GM21447 (cell line): Measurements from ENCODE around the gene CD84.
A peak's percentile ranks its signal among the peaks of the same experiment; 100 is the strongest.
"Not testable (repeated sequence)": the region's sequence is repeated elsewhere in the genome, so short reads cannot be mapped to it uniquely, and the experiment has no call there.

ENCODE experiments used
- ATAC-seq: cut with Tn5 transposase; IDR thresholded peaks from one replicate; pipeline ENCODE4 v1.9.1; 2021; ENCODE audit not compliant: unreplicated experiment

CD84 gene

DNA sequence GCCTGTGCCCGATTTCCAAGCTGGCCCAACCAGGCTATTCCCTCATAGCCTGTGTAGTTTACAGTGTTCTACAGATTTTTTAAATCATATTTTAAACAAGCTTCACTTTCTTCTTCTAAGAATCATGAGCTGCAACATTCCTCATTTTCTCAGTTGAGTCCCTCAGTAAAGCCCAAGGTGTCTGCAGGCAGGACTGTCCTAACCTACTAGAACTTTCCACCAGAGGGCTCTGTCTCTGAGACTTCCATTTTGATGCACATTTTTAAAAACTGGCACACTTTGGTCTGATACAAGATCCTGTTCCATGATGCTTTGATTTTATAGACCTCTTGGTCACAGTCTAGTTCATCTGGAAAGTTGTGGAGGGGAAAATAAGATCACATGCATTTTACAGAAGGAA lies 34.6 kb downstream of the CD84 start:
- ATAC-seq = no peak

DNA sequence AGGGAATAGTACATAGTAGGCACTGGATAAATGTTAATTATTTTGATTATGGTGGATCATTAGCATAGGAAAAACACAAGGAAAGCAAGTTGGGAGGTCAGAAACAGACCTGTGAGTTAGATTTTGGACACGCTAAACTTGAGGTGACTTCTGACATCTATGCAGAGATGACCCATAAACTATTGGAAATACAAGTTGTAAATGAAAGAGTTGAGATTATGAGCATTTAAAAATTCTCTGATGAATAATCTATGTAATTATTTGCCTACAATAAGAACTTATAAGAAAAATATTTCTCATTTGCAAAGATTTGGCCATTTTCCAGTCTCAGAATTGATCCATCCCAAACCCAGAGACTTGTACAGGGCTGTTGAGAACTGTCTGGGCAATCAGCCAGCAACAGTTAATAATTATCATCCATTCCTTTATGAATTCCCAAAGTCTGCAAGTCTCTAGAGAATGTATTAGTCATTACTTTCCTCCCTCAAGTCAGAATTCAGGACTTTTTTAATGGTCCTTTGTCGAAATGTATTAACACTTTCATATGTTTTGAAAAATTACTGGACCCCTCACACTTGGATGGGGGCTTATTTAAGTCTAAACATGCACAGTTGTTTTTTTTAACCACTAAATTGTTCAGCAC lies 36.9 kb downstream of the CD84 start:
- no peak for ATAC-seq

DNA sequence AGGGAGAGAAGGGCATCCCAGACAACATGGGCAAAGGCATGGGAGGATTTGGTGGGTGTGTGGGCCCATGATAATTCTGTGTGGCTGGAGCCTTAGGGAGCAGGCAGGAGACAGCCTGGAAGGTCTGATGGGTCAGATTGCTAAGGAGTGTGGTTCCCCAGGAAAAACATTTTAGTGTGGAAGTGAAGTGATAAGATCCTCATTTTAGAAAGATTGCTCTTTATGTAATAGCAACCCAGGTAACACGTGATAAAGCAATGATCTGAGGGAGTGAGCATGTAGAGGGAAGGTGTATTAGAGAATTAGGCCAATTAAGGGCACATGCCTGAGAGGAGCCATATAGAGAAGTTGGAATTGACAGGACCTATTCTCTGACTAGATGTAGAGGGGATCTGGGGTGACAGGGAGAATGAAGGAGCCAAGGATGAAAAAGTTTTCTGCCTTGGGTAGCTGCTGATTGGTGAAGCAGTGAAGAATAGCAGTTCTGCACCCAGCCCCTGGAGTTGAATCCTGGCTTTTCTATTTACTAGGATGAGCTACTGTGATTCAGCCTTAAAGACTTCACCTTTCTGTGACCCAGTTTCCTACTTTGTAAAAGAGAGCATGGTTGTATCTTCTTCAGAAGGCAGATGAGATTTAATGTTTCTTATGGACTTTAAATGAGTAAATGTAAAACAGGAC lies 37.5 kb downstream of the CD84 start:
- ATAC-seq = no peak

DNA sequence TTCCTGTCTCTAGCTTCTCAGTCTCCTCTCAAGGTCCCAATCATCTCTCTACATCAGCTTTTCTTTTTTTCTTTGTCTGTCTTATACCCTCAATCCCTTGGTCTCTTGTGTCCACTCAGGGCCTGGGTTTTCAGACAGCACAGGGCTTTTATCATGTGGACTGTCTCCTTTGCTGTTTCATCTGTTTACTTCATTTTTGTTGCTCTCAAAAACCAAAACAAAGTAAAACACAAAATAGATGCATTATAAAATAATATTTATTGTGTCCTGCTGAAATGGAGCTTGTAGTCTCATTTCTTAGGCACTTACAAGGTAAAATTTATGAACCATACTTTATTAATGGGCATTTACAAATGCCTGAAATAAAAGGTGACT lies 38.5 kb downstream of the CD84 start:
- no peak for ATAC-seq

DNA sequence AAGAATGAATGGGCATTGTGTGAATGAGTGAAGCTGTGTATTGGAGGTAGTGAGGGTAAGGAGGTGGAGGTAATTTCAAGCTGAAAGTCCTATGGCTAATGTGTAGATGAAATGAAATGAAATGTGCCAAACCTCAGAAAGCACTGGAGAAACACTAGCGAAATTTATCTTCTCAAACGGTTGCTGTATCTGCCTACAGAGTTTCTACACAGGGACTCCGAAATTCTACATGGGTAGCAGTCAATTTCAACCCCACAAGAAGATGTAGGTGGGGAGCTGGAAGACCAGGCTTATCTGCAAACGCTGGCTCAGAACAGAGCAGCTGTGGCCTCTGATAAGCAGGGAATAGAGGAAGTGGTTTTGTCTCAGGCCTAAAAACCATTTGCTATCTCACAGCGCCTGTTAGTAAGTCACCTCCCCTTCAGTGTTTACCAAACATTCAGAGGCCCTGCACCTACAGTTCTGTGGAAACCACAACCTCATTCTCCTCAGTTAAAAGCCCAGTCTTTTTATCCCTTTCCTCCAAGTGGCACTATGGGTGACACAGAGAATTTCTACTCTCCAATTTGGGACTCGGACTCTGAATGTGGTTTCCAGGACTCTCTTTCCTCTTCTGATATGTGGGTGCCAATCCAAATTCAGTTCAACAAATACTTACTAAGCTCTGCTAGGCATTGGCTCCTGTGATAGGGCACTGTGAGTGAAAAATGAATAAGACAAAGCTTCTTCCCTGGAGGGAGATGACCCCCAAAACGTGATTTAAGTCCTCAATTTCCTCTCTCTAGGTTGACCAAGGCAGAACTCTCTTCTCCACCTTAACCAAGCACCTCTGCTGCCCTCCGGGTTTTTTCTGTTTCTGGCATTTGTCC lies 39.1 kb downstream of the CD84 start:
- peak; percentile 91 for ATAC-seq

DNA sequence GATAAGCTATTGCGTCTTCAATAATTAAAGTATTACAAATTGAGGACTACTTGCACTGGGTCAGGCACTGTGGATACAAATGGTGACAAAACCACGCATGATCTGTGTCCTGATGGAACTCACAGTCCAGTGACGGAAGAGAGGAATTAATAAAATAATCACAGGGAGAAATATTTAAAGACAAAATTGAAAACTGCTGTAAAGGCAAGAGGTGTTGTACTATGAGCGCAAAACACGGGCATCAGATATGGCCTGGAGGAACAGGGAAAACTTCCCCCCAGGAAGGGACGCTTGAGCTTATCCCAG lies 39.7 kb downstream of the CD84 start:
- ATAC-seq = no peak

DNA sequence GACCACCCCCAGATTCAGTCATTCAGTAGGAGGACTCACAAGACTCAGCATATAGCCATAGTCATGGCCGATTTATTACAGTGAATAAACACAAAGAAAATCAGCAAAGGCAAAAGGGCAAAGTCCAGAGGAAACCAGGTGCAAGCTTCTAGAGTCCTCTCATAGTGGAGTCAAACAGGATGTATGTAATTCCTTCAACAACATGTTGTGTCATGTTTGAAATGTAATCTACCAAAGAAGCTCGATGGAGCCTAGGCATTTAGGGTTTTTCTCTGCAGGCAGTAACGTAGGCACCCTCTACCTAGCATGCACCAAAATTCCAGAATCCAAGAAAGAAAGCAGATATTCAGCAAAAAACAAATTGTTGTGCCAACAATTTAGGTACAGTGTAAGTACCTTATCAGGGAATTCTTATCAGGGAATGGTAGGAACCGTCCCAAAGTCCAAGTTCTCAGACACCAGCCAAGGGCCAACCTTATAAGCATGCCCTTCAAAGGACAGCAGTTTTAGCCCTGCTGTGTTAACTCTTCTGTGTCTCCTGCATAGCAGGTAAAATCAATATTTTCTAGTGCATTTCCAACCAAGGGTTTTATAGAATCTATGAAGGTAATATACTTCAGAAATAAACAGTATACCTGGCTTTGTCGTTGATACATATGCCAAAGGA lies 40.2 kb downstream of the CD84 start:
- ATAC-seq = no peak

DNA sequence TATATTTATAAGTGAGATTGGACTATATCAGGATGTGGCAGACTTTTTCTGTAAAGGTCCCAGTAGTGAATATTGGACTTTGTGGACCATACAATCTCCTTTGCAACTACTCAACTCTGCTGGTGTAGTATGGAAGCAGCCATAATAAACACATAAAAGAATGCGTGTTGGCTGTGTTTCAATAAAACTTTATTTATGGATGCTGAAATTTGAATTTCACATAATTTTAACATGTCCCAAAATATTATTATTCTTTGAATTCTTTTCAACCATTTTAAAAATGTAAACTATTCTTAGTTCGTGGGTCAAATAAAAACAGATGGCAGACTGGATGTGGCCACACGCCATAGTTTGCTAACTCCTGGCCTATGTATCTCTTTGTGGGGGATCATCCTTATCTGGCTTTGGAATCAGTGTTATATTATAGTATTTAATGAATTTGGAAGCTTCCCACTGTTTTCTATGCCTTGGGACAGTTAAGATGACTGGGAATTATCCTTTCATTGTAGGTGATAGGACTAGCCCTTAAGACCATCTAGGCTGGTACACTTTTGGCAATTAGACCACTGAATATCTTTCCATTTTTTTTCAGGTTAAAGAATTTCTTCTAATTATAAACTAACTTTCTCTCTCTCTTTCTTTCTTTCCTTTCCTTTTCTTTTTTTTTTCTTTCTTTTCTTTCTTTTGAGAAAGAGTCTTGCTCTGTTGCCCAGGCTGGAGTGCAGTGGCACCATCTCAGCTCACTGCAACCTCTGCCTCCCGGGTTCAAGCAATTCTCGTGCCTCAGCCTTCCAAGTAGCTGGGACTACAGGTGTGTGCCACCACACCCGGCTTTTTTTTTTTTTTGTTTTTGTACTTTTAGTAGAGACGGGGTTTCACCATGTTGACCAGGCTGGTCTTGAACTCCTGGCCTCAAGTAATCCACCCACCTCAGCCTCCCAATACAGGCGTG lies 41.3 kb downstream of the CD84 start:
- no peak for ATAC-seq

DNA sequence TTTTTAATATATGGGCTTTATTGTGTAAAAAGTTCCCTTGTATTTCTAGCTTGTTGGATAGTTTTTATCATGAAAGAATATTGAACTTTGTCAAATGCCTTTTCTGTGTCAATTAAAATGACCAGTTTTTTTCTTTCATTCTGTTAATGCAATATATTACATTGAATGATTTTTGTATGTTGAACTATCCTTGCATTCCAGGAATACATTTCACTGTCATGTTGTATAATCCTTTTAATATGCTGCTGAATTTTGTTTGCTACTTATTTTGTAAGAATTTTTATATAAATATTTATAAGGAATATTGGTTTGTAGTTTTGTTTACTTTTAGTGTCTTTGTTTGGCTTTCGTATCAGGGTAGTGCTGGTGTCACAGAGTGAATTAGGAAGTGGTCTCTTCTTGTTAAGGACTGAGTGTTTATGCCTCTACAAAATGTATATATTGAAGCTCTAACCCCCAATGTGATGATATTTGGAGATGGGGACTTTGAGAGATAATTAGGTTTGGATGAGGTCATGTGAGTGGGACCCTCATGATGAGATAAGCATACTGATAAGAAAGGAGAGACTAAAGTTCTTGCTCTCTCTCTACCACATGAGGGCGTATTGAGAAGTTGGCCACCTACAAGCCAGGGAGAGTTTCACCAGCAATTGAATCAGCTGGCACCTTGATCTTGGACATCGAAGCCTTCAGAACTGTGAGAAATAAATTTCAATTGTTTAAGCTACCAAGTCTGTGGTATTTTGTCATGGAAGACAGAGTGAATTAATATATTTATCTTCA lies 44.3 kb downstream of the CD84 start:
- no peak for ATAC-seq

DNA sequence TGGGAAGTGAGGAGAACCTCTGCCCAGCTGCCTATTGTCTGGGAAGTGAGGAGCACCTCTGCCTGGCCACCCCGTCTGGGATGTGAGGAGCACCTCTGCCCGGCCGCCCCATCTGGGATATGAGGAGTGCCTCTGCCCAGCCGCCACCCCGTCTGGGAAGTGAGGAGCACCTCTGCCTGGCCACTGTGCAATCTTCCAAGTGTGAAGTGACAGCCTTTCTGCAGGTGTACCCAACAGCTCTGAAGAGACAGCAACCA lies 46.8 kb downstream of the CD84 start:
- not testable (repeated sequence) for ATAC-seq

DNA sequence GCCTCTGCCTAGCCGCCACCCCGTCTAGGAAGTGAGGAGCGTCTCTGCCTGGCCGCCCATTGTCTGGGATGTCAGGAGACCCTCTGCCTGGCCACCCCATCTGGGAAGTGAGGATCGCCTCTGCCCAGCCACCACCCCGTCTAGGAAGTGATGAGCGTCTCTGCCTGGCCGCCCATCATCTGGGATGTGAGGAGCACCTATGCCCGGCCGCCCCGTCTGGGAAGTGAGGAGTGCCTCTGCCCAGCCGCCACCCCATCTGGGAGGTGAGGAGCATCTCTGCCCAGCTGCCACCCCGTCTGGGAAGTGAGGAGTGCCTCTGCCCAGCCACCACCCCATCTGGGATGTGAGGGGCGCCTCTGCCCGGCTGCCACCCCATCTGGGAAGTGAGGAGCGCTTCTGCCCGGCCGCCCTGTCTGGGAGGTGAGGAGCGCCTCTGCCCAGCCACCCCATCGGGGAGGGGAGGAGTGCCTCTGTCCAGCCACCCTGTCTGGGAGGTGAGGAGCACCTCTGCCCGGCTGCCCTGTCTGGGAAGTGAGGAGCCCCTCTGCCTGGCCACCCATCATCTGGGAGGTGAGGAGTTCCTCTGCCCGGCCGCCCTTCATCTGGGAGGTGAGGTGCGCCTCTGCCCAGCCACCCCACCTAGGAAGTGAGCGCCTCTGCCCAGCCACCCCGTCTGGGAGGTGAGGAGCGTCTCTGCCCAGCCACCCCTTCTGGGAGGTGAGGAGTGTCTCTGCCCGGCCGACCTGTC lies 47.3 kb downstream of the CD84 start:
- not testable (repeated sequence) for ATAC-seq

DNA sequence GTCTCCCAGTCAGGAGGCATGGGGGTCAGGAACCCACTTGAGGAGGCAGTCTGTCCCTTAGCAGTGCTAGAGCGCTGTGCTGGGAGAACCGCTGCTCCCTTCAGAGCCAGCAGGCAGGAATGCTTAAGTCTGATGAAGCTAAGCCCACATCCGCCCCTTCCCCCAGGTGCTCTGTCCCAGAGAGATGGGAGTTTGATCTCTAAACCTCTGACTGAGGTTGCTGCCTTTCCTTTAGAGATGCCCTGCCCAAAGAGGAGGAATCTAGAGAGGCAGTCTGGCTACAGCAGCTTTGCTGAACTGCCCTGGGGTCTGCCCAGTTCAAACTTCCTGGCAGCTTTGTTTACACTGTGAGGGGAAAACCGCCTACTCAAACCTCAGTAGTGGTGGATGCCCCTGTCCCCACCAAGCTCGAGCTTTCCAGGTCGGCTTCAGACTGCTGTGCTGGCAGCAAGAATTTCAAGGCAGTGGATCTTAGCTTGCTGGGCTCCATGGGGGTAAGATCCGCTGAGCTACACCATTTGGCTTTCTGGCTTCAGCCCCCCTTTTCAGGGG lies 49.8 kb downstream of the CD84 start:
- not testable (repeated sequence) for ATAC-seq

DNA sequence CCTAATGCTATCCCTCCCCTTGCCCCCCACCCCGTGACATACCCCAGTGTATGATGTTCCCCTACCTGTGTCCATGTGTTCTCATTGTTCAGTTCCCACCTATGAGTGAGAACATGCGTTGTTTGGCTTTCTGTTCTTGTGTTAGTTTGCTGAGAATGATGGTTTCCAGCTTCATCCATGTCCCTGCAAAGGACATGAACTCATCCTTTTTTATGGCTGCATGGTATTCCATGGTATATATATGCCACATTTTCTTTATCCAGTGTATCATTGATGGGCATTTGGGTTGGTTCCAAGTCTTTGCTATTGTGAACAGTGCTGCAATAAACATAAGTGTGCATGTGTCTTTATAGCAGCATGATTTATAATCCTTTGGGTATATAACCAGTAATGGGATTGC lies 55.5 kb downstream of the CD84 start:
- ATAC-seq = not testable (repeated sequence)

DNA sequence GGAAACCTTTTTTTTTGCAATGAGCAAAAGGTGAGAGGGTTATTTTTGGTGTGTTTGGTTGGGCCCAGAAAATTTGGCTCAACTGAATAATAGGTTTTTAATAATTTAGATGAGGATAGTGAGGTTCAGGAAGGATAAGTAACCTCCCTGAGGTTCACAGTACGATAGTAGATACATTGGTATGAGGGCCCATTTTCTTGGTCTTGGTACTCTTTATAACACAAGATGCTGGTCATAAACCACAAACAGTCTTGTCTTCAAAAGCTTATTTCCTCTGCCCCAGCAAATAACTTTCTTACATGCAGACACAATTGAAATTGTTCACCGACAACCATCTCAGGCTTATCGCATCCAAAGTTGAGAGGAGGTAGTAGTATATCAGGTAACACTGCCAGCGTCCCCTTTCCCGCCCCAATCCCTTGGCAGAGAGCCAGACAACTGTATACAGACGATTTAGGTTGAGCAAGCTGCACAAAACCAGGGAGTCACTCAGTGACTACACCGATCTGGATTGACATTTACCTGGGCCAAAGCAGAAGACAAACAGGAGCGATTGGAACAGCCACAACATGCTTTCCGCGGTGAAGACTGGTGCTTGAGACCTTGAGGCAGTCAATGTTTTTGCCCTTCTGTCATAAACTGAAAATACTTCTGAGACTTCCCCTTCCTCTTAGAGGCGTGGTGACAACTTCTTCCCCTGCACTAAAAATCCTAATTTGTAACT lies 56.5 kb downstream of the CD84 start, which contains the start of gene SLAMF6:
SLAMF6 (minus strand) TSS at position 634 of the 724 bp plus-strand sequence; CDS start at position 571, 63 bp downstream.
- no peak for ATAC-seq

DNA sequence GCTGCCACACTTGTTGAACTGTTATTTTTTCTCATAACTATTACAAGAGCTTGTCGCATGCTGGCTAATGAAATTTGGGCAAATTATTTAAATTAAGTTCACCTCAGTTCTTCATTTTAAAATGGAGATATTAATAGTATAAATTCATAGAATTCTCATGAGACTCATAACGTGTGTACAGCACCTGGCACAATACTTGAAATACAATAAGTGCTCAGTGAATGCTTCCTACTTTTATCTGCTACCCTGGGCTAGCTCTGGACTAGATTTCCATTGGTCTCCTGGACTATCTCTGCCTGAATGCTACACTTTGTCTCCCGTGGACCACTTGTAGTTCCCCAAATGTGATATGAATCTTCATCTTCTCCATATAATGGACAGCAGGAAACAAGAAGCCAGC lies 57.2 kb downstream of the CD84 start:
- no peak for ATAC-seq

DNA sequence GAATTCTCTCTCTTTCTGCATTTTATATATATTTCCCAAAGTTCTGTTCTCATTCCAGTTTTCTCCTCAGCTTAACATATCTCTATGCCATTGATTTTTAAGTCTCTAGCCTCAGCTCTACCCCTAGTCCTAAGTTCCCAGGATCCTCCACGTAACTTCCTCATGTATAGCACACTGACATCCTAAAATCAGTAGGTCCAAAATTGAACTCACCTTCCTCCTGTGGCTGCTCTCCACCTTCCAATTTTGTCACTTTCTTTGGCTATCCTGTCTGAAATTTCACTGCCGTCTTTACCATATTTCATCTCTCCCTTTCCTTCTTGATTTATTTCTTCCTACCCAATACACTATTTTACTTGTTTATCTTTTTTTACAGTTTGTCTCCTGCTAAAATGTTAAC lies 57.7 kb downstream of the CD84 start:
- no peak for ATAC-seq

DNA sequence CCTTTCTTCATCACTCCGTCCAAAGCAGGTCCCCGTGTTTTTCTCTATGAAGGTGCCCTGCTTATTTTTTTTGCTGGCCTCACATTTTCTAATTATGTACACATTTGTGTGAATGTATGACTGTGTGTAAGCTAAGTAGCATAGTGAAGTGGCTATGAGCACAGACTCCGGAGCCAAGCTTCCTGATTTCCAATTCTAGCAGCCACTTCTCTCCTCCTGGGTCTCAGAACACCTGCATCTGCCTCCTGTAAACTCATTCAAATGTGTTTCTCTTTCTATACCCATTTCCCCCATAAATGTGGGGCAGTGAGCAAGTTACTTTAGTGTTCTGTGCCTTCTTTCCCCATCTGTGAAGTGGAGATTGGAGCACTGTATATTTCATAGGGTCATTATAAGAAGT lies 58.3 kb downstream of the CD84 start:
- no peak for ATAC-seq

DNA sequence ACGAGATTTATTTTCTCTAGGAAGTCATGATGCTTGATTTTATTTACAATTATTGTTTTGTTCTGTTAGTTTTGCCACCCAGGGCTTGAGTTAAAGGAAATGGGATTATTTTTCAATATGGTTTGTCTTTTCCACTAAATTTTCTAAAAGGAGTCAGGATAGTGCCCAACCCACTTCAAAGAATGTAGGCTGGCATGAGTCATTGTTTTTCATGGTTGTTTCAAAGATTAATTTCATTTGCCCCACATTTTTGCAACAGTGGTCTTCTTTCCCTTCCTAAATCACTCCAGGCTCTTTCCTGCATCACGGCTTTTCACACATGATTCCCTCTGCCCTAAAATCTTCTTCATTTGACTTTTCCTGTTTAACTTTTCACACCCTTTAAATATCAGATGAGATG lies 58.7 kb downstream of the CD84 start:
- ATAC-seq = no peak
